HCT116 (cell line): ENCODE data around the gene FNBP1L. TPM values are rescaled to one million over a fixed set of nuclear protein-coding genes. Genes with fewer than 3 reads are reported as not detected.

Experiments used
- ATAC-seq: fragments of 200-7000 bp; cut with Tn5 transposase; 2 replicates; pipeline ENCODE4 v1.9.1; 2020; ENCODE audit warnings: mild to moderate bottlenecking, moderate library complexity
- BruUV-seq: library from RNA; stranded (reverse); fragments of 400-500 nt; replicated peaks from 2 replicates; lab custom pipeline; 2021; lab: Mats Ljungman, UMichigan
- CTCF ChIA-PET: fragments of 300-600 bp; sonication (Branson Sonifier 250); formaldehyde crosslinking; loops from one replicate; lab custom pipeline; 2021; ENCODE audit warnings: antibody characterized with exemption; lab: Charles Lee
- POLR2A ChIA-PET: fragments of 300-600, 350-600 bp; sonication (Branson Sonifier 250); formaldehyde crosslinking; loops from one replicate; lab custom pipeline; 2021; ENCODE audit warnings: antibody characterized with exemption; lab: Charles Lee
- RAD21 ChIA-PET, 2 experiments: fragments of 300-600 bp; sonication (Branson Sonifier 250); formaldehyde crosslinking; loops; one replicate each; lab custom pipeline; 2023; ENCODE audit warnings: low total read pairs in 2 of 2; ENCODE audit not compliant: uncharacterized antibody in 2 of 2, unreplicated experiment in 2 of 2, low non-redundant PET in 1 of 2; lab: Charles Lee
- DNase-seq: peaks from one replicate; pipeline ENCODE4 v3.0.0-alpha.2; 2010; ENCODE audit warnings: low read depth, low spot score
- H2AFZ ChIP-seq: fragments of 200-600 bp; shearing (Covaris generic), sonication (generic); 2 replicates; pipeline ENCODE4 v1.6.1; 2017; ENCODE audit warnings: low read depth, mixed run types, mixed read lengths, antibody characterized with exemption, low read length; ENCODE audit not compliant: poor library complexity, severe bottlenecking
- H3K27ac ChIP-seq: 2 replicates; pipeline ENCODE4 v1.5.1; 2012; ENCODE audit warnings: low read depth, low read length
- H3K27me3 ChIP-seq: fragments of 200-600 bp; sonication (generic); 2 replicates; pipeline ENCODE4 v1.6.1; 2016; ENCODE audit warnings: mixed run types, low read length, mixed read lengths; ENCODE audit not compliant: insufficient read depth
- H3K36me3 ChIP-seq, 2 experiments: fragments of 200-500 bp in 1 of 2; fragments of 200-600 bp in 1 of 2; sonication (Bioruptor generic) in 1 of 2; sonication (generic) in 1 of 2; 2 replicates each; pipeline versions ENCODE4 v1.5.1 to v1.6.1; 2014 to 2016; ENCODE audit warnings: low read length in 2 of 2, inconsistent platforms in 1 of 2, mixed read lengths in 1 of 2, mixed run types in 1 of 2; ENCODE audit not compliant: insufficient read depth in 2 of 2, control insufficient read depth in 1 of 2
- H3K4me1 ChIP-seq, 2 experiments: fragments of 200-600 bp in 1 of 2; sonication (generic) in 1 of 2; 2 replicates each; pipeline versions ENCODE4 v1.5.1 to v1.6.1; 2012 to 2017; ENCODE audit warnings: low read length in 2 of 2, inconsistent platforms in 1 of 2, mild to moderate bottlenecking in 1 of 2, mixed read lengths in 1 of 2, mixed run types in 1 of 2, moderate library complexity in 1 of 2; ENCODE audit not compliant: insufficient read depth in 2 of 2, control insufficient read depth in 1 of 2
- H3K4me2 ChIP-seq: fragments of 200-600 bp; sonication (generic); 2 replicates; pipeline ENCODE4 v1.6.1; 2017; ENCODE audit warnings: mixed run types, low read length, mixed read lengths
- H3K4me3 ChIP-seq, 2 experiments: fragments of 200-600 bp in 1 of 2; sonication (generic) in 1 of 2; replicated peaks in 1 of 2; 2 replicates each; pipeline ENCODE4 v1.5.1; 2011 to 2016; ENCODE audit warnings: low read length in 2 of 2, control low read depth in 1 of 2, low read depth in 1 of 2, mild to moderate bottlenecking in 1 of 2, mixed read lengths in 1 of 2, mixed run types in 1 of 2
- H3K79me2 ChIP-seq: fragments of 200-600 bp; sonication (generic); 2 replicates; pipeline ENCODE4 v1.6.1; 2017; ENCODE audit warnings: mild to moderate bottlenecking, mixed run types, low read length, moderate library complexity, mixed read lengths; ENCODE audit not compliant: insufficient read depth
- H3K9ac ChIP-seq: fragments of 200-600 bp; sonication (generic); 2 replicates; pipeline ENCODE4 v1.6.1; 2016; ENCODE audit warnings: low read length, mixed read lengths
- H3K9me2 ChIP-seq: fragments of 200-600 bp; sonication (generic), shearing (Covaris generic); 2 replicates; pipeline ENCODE4 v1.6.1; 2017; ENCODE audit warnings: mixed run types, mild to moderate bottlenecking, moderate library complexity; ENCODE audit not compliant: insufficient read depth
- H3K9me3 ChIP-seq, 2 experiments: fragments of 200-500 bp in 1 of 2; fragments of 200-600 bp in 1 of 2; sonication (Bioruptor generic) in 1 of 2; sonication (generic) in 1 of 2; 2 replicates each; pipeline ENCODE4 v1.6.1; 2014 to 2017; ENCODE audit warnings: low read length in 2 of 2, mixed read lengths in 2 of 2, inconsistent platforms in 1 of 2, low read depth in 1 of 2, mild to moderate bottlenecking in 1 of 2, mixed run types in 1 of 2, moderate library complexity in 1 of 2; ENCODE audit not compliant: control insufficient read depth in 1 of 2, insufficient read depth in 1 of 2
- H4K20me1 ChIP-seq: fragments of 200-600 bp; sonication (generic), shearing (Covaris generic); 2 replicates; pipeline ENCODE4 v1.6.1; 2017; ENCODE audit warnings: mixed run types, mild to moderate bottlenecking, moderate library complexity; ENCODE audit not compliant: insufficient read depth
- ATF3 ChIP-seq: IDR thresholded peaks from 2 replicates; pipeline ENCODE4 v1.6.1; 2012
- CEBPB ChIP-seq: IDR thresholded peaks from 2 replicates; pipeline ENCODE4 v1.6.1; 2012; ENCODE audit warnings: low read depth
- CTCF ChIP-seq, 3 experiments: fragments of 200-600 bp in 1 of 3; sonication (generic) in 1 of 3; IDR thresholded peaks in 2 of 3; conservative IDR thresholded peaks in 1 of 3; 2 replicates each; pipeline ENCODE4 v1.5.1; 2012 to 2017; ENCODE audit warnings: low read depth in 2 of 3, low read length in 2 of 3, antibody characterized with exemption in 1 of 3, borderline replicate concordance in 1 of 3, control low read depth in 1 of 3, mild to moderate bottlenecking in 1 of 3, mixed read lengths in 1 of 3, mixed run types in 1 of 3, moderate library complexity in 1 of 3; ENCODE audit not compliant: insufficient read depth in 1 of 3
- EZH2 ChIP-seq: fragments of 200-600 bp; sonication (generic); IDR thresholded peaks from 2 replicates; pipeline ENCODE4 v1.6.1; 2017; ENCODE audit warnings: antibody characterized with exemption, mixed run types
- FOSL1 ChIP-seq: IDR thresholded peaks from 2 replicates; pipeline ENCODE4 v1.6.1; 2012; ENCODE audit warnings: low read depth
- JUND ChIP-seq: IDR thresholded peaks from 2 replicates; pipeline ENCODE4 v1.6.1; 2012
- POLR2A ChIP-seq: IDR thresholded peaks from 2 replicates; pipeline ENCODE4 v1.7.0; 2011; ENCODE audit warnings: borderline replicate concordance; ENCODE audit not compliant: insufficient read depth, insufficient read length; ENCODE audit errors: extremely low read depth
- RAD21 ChIP-seq: IDR thresholded peaks from 2 replicates; pipeline ENCODE4 v1.6.1; 2012; ENCODE audit warnings: low read depth, mild to moderate bottlenecking
- REST ChIP-seq: IDR thresholded peaks from 2 replicates; pipeline ENCODE4 v1.6.1; 2012; ENCODE audit warnings: low read depth
- SIN3A ChIP-seq: IDR thresholded peaks from 2 replicates; pipeline ENCODE4 v1.6.1; 2012; ENCODE audit warnings: low read depth
- SP1 ChIP-seq: IDR thresholded peaks from 2 replicates; pipeline ENCODE4 v1.6.1; 2012; ENCODE audit warnings: low read depth
- SRF ChIP-seq: IDR thresholded peaks from 2 replicates; pipeline ENCODE4 v1.6.1; 2012; ENCODE audit warnings: low read depth
- TCF7L2 ChIP-seq: IDR thresholded peaks from 2 replicates; pipeline ENCODE4 v1.7.0; 2011; ENCODE audit warnings: borderline replicate concordance, inconsistent platforms; ENCODE audit not compliant: insufficient read depth, insufficient read length; ENCODE audit errors: extremely low read depth
- intact Hi-C: fragments of 100-400 bp; cut with micrococcal nuclease; formaldehyde crosslinking; loops from 2 replicates; pipeline ENCODE4 v1.10.0; 2022
- total RNA-seq: library from RNA; stranded (reverse); gene quantifications from one replicate; pipeline ENCODE4 v1.2.1, GENCODE V29; 2021; ENCODE audit not compliant: unreplicated experiment

FNBP1L gene
- total RNA-seq, 1 experiment from 2014 or later = 26.1 TPM

- Histone ChIP-seq H3K27me3 (no peaks in the 10 kb centered on the region), H3K27ac (no peak overlapping the region), H2AFZ (no peak overlapping the region), H3K9me3 (no peaks in the 10 kb centered on the region), H3K36me3 (no peaks in the 10 kb centered on the region), H3K79me2 (peaks cover 85% of the 10 kb centered on the region), H3K4me3 (no peak overlapping the region), H3K9ac (no peak overlapping the region), H4K20me1 (peaks cover 11% of the 10 kb centered on the region; the same call in 1 of the 2 replicates), H3K9me2 (no peaks in the 10 kb centered on the region), H3K4me1 (peaks cover 3 to 26% of the 10 kb centered on the region in 2 experiments; a peak in 2 of 4 replicates), H3K4me2 (peak overlapping the region; percentile 37)
- CTCF ChIA-PET = no interaction called here
- RAD21 ChIA-PET = no interaction called here
- TF ChIP-seq SP1 = peak; percentile 41; the same call in 1 of the 2 replicates
- no peak for TF ChIP-seq POLR2A
- TF ChIP-seq JUND = peak; percentile 56
- TF ChIP-seq CEBPB = 0 out of 2 replicates have a peak, but pooled peaks have one; percentile 17
- peak; percentile 88 for TF ChIP-seq FOSL1
- ATAC-seq (peak; percentile 41; the same call in 1 of the 2 replicates), DNase-seq (no peak)
- POLR2A ChIA-PET = no interaction called here
- no TSS peak for BruUV-seq
- intact Hi-C loops = no loop called here
Observed at GRCh38 chr1:93453911-93454310, 6.0 kb downstream of the FNBP1L start.

GRCh38 chr1:93459126-93459525, 11.2 kb downstream of the FNBP1L start:
- RAD21 ChIA-PET = no interaction called here
- no TSS peak for BruUV-seq
- no peaks in the 10 kb centered on the region for H3K27me3 ChIP-seq
- no peak overlapping the region for H3K4me3 ChIP-seq
- no peaks in the 10 kb centered on the region for H3K9me2 ChIP-seq
- H2AFZ ChIP-seq = no peak overlapping the region
- H3K79me2 ChIP-seq = peaks cover 67% of the 10 kb centered on the region
- no peaks in the 10 kb centered on the region for H3K36me3 ChIP-seq
- no peak for ATAC-seq
- no peak overlapping the region for H3K4me2 ChIP-seq
- POLR2A ChIA-PET = no interaction called here
- intact Hi-C loops = no loop called here
- H3K9me3 ChIP-seq = no peaks in the 10 kb centered on the region
- no peak overlapping the region for H3K9ac ChIP-seq
- no peak for TF ChIP-seq REST
- no peak for TF ChIP-seq SRF
- TF ChIP-seq CEBPB = no peak
- TF ChIP-seq CTCF (IDR thresholded peaks at IDR 0.05 in 2 of 3, conservative IDR thresholded peaks at IDR 0.05 in 1 of 3; ENCODE audit: borderline replicate concordance in 1 of 3, insufficient read depth in 1 of 3, low read depth in 2 of 3, low read length in 2 of 3) = no peak
- no peak for TF ChIP-seq EZH2
- TF ChIP-seq POLR2A = no peak
- no peak for TF ChIP-seq SIN3A
- TF ChIP-seq TCF7L2 = no peak
- TF ChIP-seq FOSL1 = no peak
- no peak for TF ChIP-seq ATF3
- no peak for TF ChIP-seq RAD21
- CTCF ChIA-PET = no interaction called here
- no peak overlapping the region for H3K27ac ChIP-seq
- no peak for DNase-seq
- H3K4me1 ChIP-seq = peaks cover 0 to 6% of the 10 kb centered on the region in 2 experiments; a peak in 2 of 4 replicates
- no peaks in the 10 kb centered on the region; the same call in 1 of the 2 replicates for H4K20me1 ChIP-seq
